HepG2 (cell line): Measurements from ENCODE around the gene ARL16. TPM values are rescaled to one million over a fixed set of nuclear protein-coding genes. Genes with fewer than 3 reads are reported as not detected.
A peak's percentile ranks its signal among the peaks of the same experiment; 100 is the strongest.

ENCODE experiments used
- ARNT ChIP-seq: fragments of 450-650 bp; IDR thresholded peaks from 2 replicates; pipeline ENCODE4 v1.6.1; 2017
- DRAP1 ChIP-seq: IDR thresholded peaks from 2 replicates; pipeline ENCODE4 v1.6.1; 2016; ENCODE audit warnings: missing genetic modification reagents, missing compliant biosample characterization
- DZIP1 ChIP-seq: sonication (generic); formaldehyde crosslinking; IDR thresholded peaks from 2 replicates; pipeline ENCODE4 v1.5.0; 2020; ENCODE audit warnings: mild to moderate bottlenecking, missing genetic modification reagents
- FOSL2 ChIP-seq: sonication (generic); formaldehyde crosslinking; IDR thresholded peaks from 2 replicates; pipeline ENCODE4 v1.4.0; 2020; ENCODE audit warnings: missing genetic modification reagents
- KDM4B ChIP-seq: sonication (generic); formaldehyde crosslinking; IDR thresholded peaks from 2 replicates; pipeline ENCODE4 v1.4.0; 2020; ENCODE audit warnings: missing genetic modification reagents
- MEF2D ChIP-seq: sonication (generic); formaldehyde crosslinking; IDR thresholded peaks from 2 replicates; pipeline ENCODE4 v1.5.1; 2020; ENCODE audit warnings: mild to moderate bottlenecking, missing genetic modification reagents
- MTA1 ChIP-seq: sonication (generic); formaldehyde crosslinking; IDR thresholded peaks from 2 replicates; pipeline ENCODE4 v1.4.0; 2020; ENCODE audit warnings: missing genetic modification reagents, mild to moderate bottlenecking, borderline replicate concordance
- NKX3-1 ChIP-seq: sonication (generic); formaldehyde crosslinking; IDR thresholded peaks from 2 replicates; pipeline ENCODE4 v1.5.0; 2020; ENCODE audit warnings: missing genetic modification reagents
- SUZ12 ChIP-seq: fragments of 150-350 bp; IDR thresholded peaks from 2 replicates; pipeline ENCODE4 v1.6.1; 2014; ENCODE audit warnings: low read depth, low read length
- TCF12 ChIP-seq, 2 experiments: fragments of 450-650 bp in 1 of 2; sonication (generic) in 1 of 2; formaldehyde crosslinking in 1 of 2; IDR thresholded peaks; 2 replicates each; pipeline versions ENCODE4 v1.6.1 to v1.8.0; 2017 to 2022; ENCODE audit warnings: antibody characterized with exemption in 1 of 2, mild to moderate bottlenecking in 1 of 2, missing genetic modification reagents in 1 of 2, moderate library complexity in 1 of 2
- TSC22D2 ChIP-seq: sonication (generic); formaldehyde crosslinking; IDR thresholded peaks from 2 replicates; pipeline ENCODE4 v1.5.1; 2020; ENCODE audit warnings: missing genetic modification reagents, mild to moderate bottlenecking, borderline replicate concordance
- ZBTB1 ChIP-seq: sonication (generic); formaldehyde crosslinking; IDR thresholded peaks from 2 replicates; pipeline ENCODE4 v1.4.0; 2020; ENCODE audit warnings: missing genetic modification reagents, borderline replicate concordance
- ZBTB49 ChIP-seq: sonication (generic); formaldehyde crosslinking; IDR thresholded peaks from 2 replicates; pipeline ENCODE4 v1.4.0; 2020; ENCODE audit warnings: missing genetic modification reagents, borderline replicate concordance
- ZKSCAN8 ChIP-seq: IDR thresholded peaks from 2 replicates; pipeline ENCODE4 v1.6.1; 2016; ENCODE audit warnings: borderline replicate concordance, missing genetic modification reagents, missing compliant biosample characterization
- ZNF225 ChIP-seq: sonication (generic); formaldehyde crosslinking; IDR thresholded peaks from 2 replicates; pipeline ENCODE4 v1.4.0; 2020; ENCODE audit warnings: mild to moderate bottlenecking, missing genetic modification reagents
- ZNF34 ChIP-seq: sonication (generic); formaldehyde crosslinking; IDR thresholded peaks from 2 replicates; pipeline ENCODE4 v1.4.0; 2020; ENCODE audit warnings: mild to moderate bottlenecking, missing genetic modification reagents, borderline replicate concordance
- ZNF543 ChIP-seq: sonication (generic); formaldehyde crosslinking; IDR thresholded peaks from 2 replicates; pipeline ENCODE4 v1.4.0; 2020; ENCODE audit warnings: mild to moderate bottlenecking, missing genetic modification reagents
- ZNF550 ChIP-seq: sonication (generic); formaldehyde crosslinking; IDR thresholded peaks from 2 replicates; pipeline ENCODE4 v1.4.0; 2020; ENCODE audit warnings: mild to moderate bottlenecking, missing genetic modification reagents, borderline replicate concordance
- ZNF574 ChIP-seq: sonication (generic); formaldehyde crosslinking; IDR thresholded peaks from 2 replicates; pipeline ENCODE4 v1.4.0; 2020; ENCODE audit warnings: missing genetic modification reagents
- ZNF674 ChIP-seq: sonication (generic); formaldehyde crosslinking; IDR thresholded peaks from 2 replicates; pipeline ENCODE4 v1.5.0; 2020; ENCODE audit warnings: low read depth, mild to moderate bottlenecking, missing genetic modification reagents
- ZZZ3 ChIP-seq: sonication (generic); formaldehyde crosslinking; IDR thresholded peaks from 2 replicates; pipeline ENCODE4 v1.4.0; 2020; ENCODE audit warnings: missing genetic modification reagents, mild to moderate bottlenecking, borderline replicate concordance
- polyA plus RNA-seq, 8 experiments: library from polyadenylated mRNA; depleted of rRNA in 3 of 8; stranded (reverse) in 7 of 8; unstranded in 1 of 8; fragments of >200 nt; fragmentation: Illumina TruSeq in 4 of 8; extraction: Trizol in 4 of 8; gene quantifications; 2 replicates each; pipeline versions ENCODE4 v1.2.1 to v1.2.3, GENCODE V29; 2011 to 2016; ENCODE audit warnings: low read depth in 4 of 8, missing spikeins in 1 of 8, mixed read lengths in 1 of 8; ENCODE audit not compliant: insufficient read depth in 1 of 8
- total RNA-seq, 5 experiments: library from RNA; depleted of rRNA; stranded (reverse); fragments of >200 nt; fragmentation: Illumina TruSeq; extraction: Trizol; gene quantifications; 2 replicates each; pipeline ENCODE4 v1.2.3, GENCODE V29; 2016; ENCODE audit warnings: low read depth in 1 of 5

Gene ARL16
- total and polyA plus RNA-seq, 2 of the 13 experiments (the other 11 are each of a cell fraction or from before 2014, with no cell fraction given): 20.8 to 30.8 TPM

GRCh38 chr17:81711814-81712467 lies 28.3 kb upstream of the ARL16 start, which contains the start of gene SLC25A10 (continued):
- no peak for TF ChIP-seq TCF12 (IDR thresholded peaks at IDR 0.05)
- TF ChIP-seq TCF12 (CRISPR knock-in tag; IDR thresholded peaks at IDR 0.05): peak; percentile 93; the same call in 1 of the 2 replicates
- peak; percentile 97 for TF ChIP-seq FOSL2 (CRISPR knock-in tag)
- TF ChIP-seq MTA1 (CRISPR knock-in tag): peak; percentile 93
- TF ChIP-seq ZZZ3 (CRISPR knock-in tag): peak; percentile 84; the same call in 1 of the 2 replicates
- TF ChIP-seq ZNF543 (CRISPR knock-in tag): peak; percentile 96; the same call in 1 of the 2 replicates
- peak; percentile 92; the same call in 1 of the 2 replicates for TF ChIP-seq DZIP1
- peak; percentile 99 for TF ChIP-seq ZNF225 (CRISPR knock-in tag)
- TF ChIP-seq SUZ12: no peak
- TF ChIP-seq KDM4B (CRISPR knock-in tag): peak; percentile 98
- peak; percentile 87 for TF ChIP-seq ZNF674
- TF ChIP-seq TSC22D2: peak; percentile 98
- TF ChIP-seq ZKSCAN8 (CRISPR knock-in tag): peak; percentile 88; the same call in 1 of the 2 replicates
- TF ChIP-seq ARNT: no peak
- TF ChIP-seq MEF2D (CRISPR knock-in tag): peak; percentile 92
- TF ChIP-seq ZBTB1 (CRISPR knock-in tag): peak; percentile 52; the same call in 1 of the 2 replicates
- peak; percentile 76 for TF ChIP-seq DRAP1
- TF ChIP-seq ZNF34 (CRISPR knock-in tag): no peak; the same call in 1 of the 2 replicates
- peak; percentile 92; the same call in 1 of the 2 replicates for TF ChIP-seq ZBTB49 (CRISPR knock-in tag)
- TF ChIP-seq ZNF574 (CRISPR knock-in tag): peak; percentile 96
- peak; percentile 95 for TF ChIP-seq NKX3-1 (CRISPR knock-in tag)
- TF ChIP-seq ZNF550 (CRISPR knock-in tag): peak; percentile 99; the same call in 1 of the 2 replicates
